ENCODE results near the gene BIN1. TPM values are rescaled to one million over a fixed set of nuclear protein-coding genes. Genes with fewer than 3 reads are reported as not detected.
A peak's percentile ranks its signal among the peaks of the same experiment; 100 is the strongest.

Gene BIN1
- total RNA-seq, 2 donors from 2014 or later = 34.3 to 37.2 TPM

- ATAC-seq (no peak), DNase-seq (no peak)
- intact Hi-C loops (cut with DNase I, micrococcal nuclease) = no loop called here
These were observed 84.1 kb downstream of the BIN1 start for GRCh38 chr2:127022817-127023216.

- ATAC-seq (no peak), DNase-seq (no peak)
- intact Hi-C loops (cut with DNase I, micrococcal nuclease) = no loop called here
These were observed 86.4 kb downstream of the BIN1 start for GRCh38 chr2:127020536-127020935.

- intact Hi-C loops (cut with DNase I, micrococcal nuclease) = no loop called here
- ATAC-seq = no peak
These were observed 89.4 kb downstream of the BIN1 start for GRCh38 chr2:127017548-127017947.

GRCh38 chr2:127016329-127016728 is 90.6 kb downstream of the BIN1 start:
- intact Hi-C loops (cut with DNase I, micrococcal nuclease) = no loop called here
- ATAC-seq = no peak
- no peak for DNase-seq

More at GRCh38 chr2:127017548-127017947, 89.4 kb downstream of the BIN1 start:
- no peak for DNase-seq

- no peak for ATAC-seq
- no peak for DNase-seq
- intact Hi-C loops (cut with DNase I, micrococcal nuclease) = no loop called here
These were observed 91.6 kb downstream of the BIN1 start for GRCh38 chr2:127015106-127015910.

- intact Hi-C loops (cut with DNase I, micrococcal nuclease) = no loop called here
- ATAC-seq = no peak
- DNase-seq = no peak
These were observed 92.3 kb downstream of the BIN1 start for GRCh38 chr2:127014630-127015029.

- ATAC-seq = no peak
These were observed 92.7 kb downstream of the BIN1 start for GRCh38 chr2:127014224-127014623.

GRCh38 chr2:127012868-127013267 is 94.1 kb downstream of the BIN1 start:
- ATAC-seq (no peak), DNase-seq (no peak)
- intact Hi-C loops (cut with DNase I, micrococcal nuclease) = no loop called here

More at GRCh38 chr2:127014224-127014623, 92.7 kb downstream of the BIN1 start:
- DNase-seq = no peak
- intact Hi-C loops (cut with DNase I, micrococcal nuclease) = no loop called here

GRCh38 chr2:127012215-127012614 is 94.7 kb downstream of the BIN1 start:
- ATAC-seq = no peak
- intact Hi-C loops (cut with DNase I, micrococcal nuclease) = no loop called here

GRCh38 chr2:127011796-127012195 is 95.2 kb downstream of the BIN1 start:
- intact Hi-C loops (cut with DNase I, micrococcal nuclease) = no loop called here
- ATAC-seq = no peak
- DNase-seq = no peak

More at GRCh38 chr2:127012215-127012614, 94.7 kb downstream of the BIN1 start:
- no peak for DNase-seq

GRCh38 chr2:127011231-127011661 is 95.7 kb downstream of the BIN1 start:
- intact Hi-C loops (cut with DNase I, micrococcal nuclease) = no loop called here
- DNase-seq (no peak), ATAC-seq (no peak)

- no peak for DNase-seq
- intact Hi-C loops (cut with DNase I, micrococcal nuclease) = no loop called here
- no peak for ATAC-seq
These were observed 98.5 kb downstream of the BIN1 start for GRCh38 chr2:127008265-127009015.

- intact Hi-C loops (cut with DNase I, micrococcal nuclease) = no loop called here
- no peak for ATAC-seq
These were observed 99.3 kb downstream of the BIN1 start for GRCh38 chr2:127007652-127008051.

GRCh38 chr2:127006962-127007361 is 100.0 kb downstream of the BIN1 start:
- DNase-seq (no peak), ATAC-seq (peak; percentile 27)
- intact Hi-C loops (cut with DNase I, micrococcal nuclease) = no loop called here

More at GRCh38 chr2:127007652-127008051, 99.3 kb downstream of the BIN1 start:
- DNase-seq = no peak

- DNase-seq (no peak), ATAC-seq (no peak)
- intact Hi-C loops (cut with DNase I, micrococcal nuclease) = no loop called here
These were observed 101.9 kb downstream of the BIN1 start for GRCh38 chr2:127004893-127005600.

- intact Hi-C loops (cut with DNase I, micrococcal nuclease) = no loop called here
- DNase-seq (peak in 1 of 2 donors; percentile 24), ATAC-seq (peak; percentile 92)
These were observed 103.7 kb downstream of the BIN1 start for GRCh38 chr2:127003070-127003800.

GRCh38 chr2:127001751-127002150 is 105.2 kb downstream of the BIN1 start:
- intact Hi-C loops (cut with DNase I, micrococcal nuclease) = no loop called here
- ATAC-seq (no peak), DNase-seq (no peak)

- DNase-seq (no peak), ATAC-seq (no peak)
- intact Hi-C loops (cut with DNase I, micrococcal nuclease) = no loop called here
These were observed 106.0 kb downstream of the BIN1 start for GRCh38 chr2:127000937-127001336.

- no peak for ATAC-seq
These were observed 106.8 kb downstream of the BIN1 start for GRCh38 chr2:127000194-127000593.

More at GRCh38 chr2:127000194-127000593, 106.8 kb downstream of the BIN1 start:
- no peak for DNase-seq
- intact Hi-C loops (cut with DNase I, micrococcal nuclease) = no loop called here

All from left colon (tissue), 2 donors.